Spinal cord (tissue), 10 donors: ENCODE measurements around the gene EXOSC1. TPM values are rescaled to one million over a fixed set of nuclear protein-coding genes. Genes with fewer than 3 reads are reported as not detected.

Experiments used
- DNase-seq, 6 donors: peaks; one replicate each; pipeline versions ENCODE4 v3.0.0 to v3.0.0-alpha.2; 2013 to 2015; ENCODE audit warnings: low spot score in 6 of 6, low read depth in 4 of 6
- H3K27ac ChIP-seq: one replicate; pipeline ENCODE4 v1.5.1; 2013; ENCODE audit warnings: low read depth, low read length, control low read depth
- H3K27me3 ChIP-seq: one replicate; pipeline ENCODE4 v1.6.1; 2013; ENCODE audit warnings: low read length; ENCODE audit not compliant: control insufficient read depth, insufficient read depth
- H3K36me3 ChIP-seq: one replicate; pipeline ENCODE4 v1.6.1; 2013; ENCODE audit warnings: low read length; ENCODE audit not compliant: control insufficient read depth, insufficient read depth
- H3K4me1 ChIP-seq: one replicate; pipeline ENCODE4 v1.6.1; 2013; ENCODE audit warnings: low read length; ENCODE audit not compliant: control insufficient read depth, insufficient read depth
- H3K4me3 ChIP-seq: one replicate; pipeline ENCODE4 v1.5.1; 2013; ENCODE audit warnings: low read depth, low read length, control low read depth
- H3K9me3 ChIP-seq: one replicate; pipeline ENCODE4 v1.6.1; 2013; ENCODE audit warnings: low read length; ENCODE audit not compliant: control insufficient read depth, insufficient read depth
- WGBS: methylation state at CpG from one replicate; pipeline ENCODE4 v1.1.5; 2013; ENCODE audit warnings: missing lambda C conversion rate; ENCODE audit not compliant: insufficient coverage; 5-methylcytosine and 5-hydroxymethylcytosine counted together
- polyA plus RNA-seq, 2 donors: library from polyadenylated mRNA; unstranded; fragments of 120-200 nt; gene quantifications; one replicate each; pipeline ENCODE4 v1.2.1, GENCODE V29; 2013; ENCODE audit not compliant: insufficient read length in 2 of 2
- total RNA-seq, 2 donors: library from RNA; depleted of rRNA in 1 of 2; stranded (reverse); fragments of 120-200 nt in 1 of 2; fragments of >200 nt in 1 of 2; gene quantifications; one replicate each; pipeline versions ENCODE4 v1.2.3 to v1.2.4, GENCODE V29; 2013 to 2014
- donor health status: healthy.

Gene EXOSC1
- total and polyA plus RNA-seq, 4 donors = 28.8 to 47.9 (median 33.9) TPM

- Histone ChIP-seq H3K9me3 (no peaks in the 10 kb centered on the region), H3K4me1 (peaks cover 21% of the 10 kb centered on the region), H3K27ac (no peak overlapping the region), H3K36me3 (peaks cover 43% of the 10 kb centered on the region), H3K4me3 (no peak overlapping the region), H3K27me3 (no peaks in the 10 kb centered on the region)
- no peak for DNase-seq
- no CpG with 5 or more reads among the region's 2 CpGs for WGBS
Measured at GRCh38 chr10:97450828-97451227, 5.0 kb upstream of the EXOSC1 start.

- H3K36me3 ChIP-seq = peaks cover 20% of the 10 kb centered on the region
- no peak for DNase-seq
- no peaks in the 10 kb centered on the region for H3K27me3 ChIP-seq
- H3K4me1 ChIP-seq = peaks cover 14% of the 10 kb centered on the region
- WGBS = under 1% methylated on average over 11 of the region's 13 CpGs
- no peaks in the 10 kb centered on the region for H3K9me3 ChIP-seq
- peak overlapping the region; percentile 98 for H3K4me3 ChIP-seq
- peak overlapping the region; percentile 69 for H3K27ac ChIP-seq
Measured at GRCh38 chr10:97445357-97445721, 467 bp downstream of the EXOSC1 start.

- WGBS = 100% methylated on average over 1 of the region's 1 CpG
- H3K9me3 ChIP-seq = no peaks in the 10 kb centered on the region
- DNase-seq = no peak
- H3K27ac ChIP-seq = no peak overlapping the region
- H3K4me1 ChIP-seq = peaks cover 14% of the 10 kb centered on the region
- H3K36me3 ChIP-seq = peaks cover 26% of the 10 kb centered on the region
- H3K4me3 ChIP-seq = peak overlapping the region; percentile 98
- no peaks in the 10 kb centered on the region for H3K27me3 ChIP-seq
Measured at GRCh38 chr10:97444212-97444611, 1.6 kb downstream of the EXOSC1 start.

DNA sequence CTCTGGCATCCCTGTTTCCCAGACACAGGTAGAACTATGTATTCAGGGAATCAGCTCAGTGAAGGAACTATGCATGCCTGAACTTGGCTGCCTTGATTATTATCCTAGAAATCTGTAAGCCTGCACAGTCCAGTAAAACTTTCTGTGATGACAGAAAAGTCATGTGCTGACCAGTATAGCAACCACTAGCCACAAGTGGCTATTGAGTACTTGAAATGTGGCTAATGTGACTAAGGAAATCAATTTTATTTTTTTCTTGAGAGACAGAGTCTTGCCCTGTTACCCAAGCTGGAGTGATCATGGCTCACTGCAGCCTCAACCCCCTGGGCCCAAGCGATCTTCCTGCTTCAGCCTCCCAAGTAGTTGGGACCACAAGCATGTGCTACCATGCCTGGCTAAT, 3.5 kb downstream of the EXOSC1 start:
- 100% methylated on average over 1 of the region's 1 CpG for WGBS
- H3K36me3 ChIP-seq = peaks cover 39% of the 10 kb centered on the region
- no peak for DNase-seq

DNA sequence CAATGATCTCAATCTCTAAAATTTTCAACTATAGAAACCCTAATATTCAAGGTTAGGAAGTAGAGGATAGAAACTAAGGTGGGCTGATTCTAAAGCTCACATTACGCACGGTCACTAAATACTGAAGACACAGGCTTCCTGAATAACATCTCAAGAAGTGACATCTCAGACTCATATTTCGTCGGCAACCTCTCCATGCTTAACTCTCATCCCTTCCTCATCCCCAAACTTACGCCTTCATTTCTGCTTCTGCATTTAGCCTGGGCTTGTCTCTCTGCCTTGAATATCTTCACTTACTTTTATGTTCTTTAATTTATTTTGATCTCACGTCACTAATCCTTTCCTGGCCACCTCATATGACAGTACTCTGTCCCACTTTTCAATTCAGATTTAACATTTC, 10.6 kb downstream of the EXOSC1 start:
- Histone ChIP-seq H3K4me1 (no peaks in the 10 kb centered on the region), H3K36me3 (peaks cover 61% of the 10 kb centered on the region), H3K4me3 (no peak overlapping the region), H3K9me3 (no peaks in the 10 kb centered on the region), H3K27ac (no peak overlapping the region), H3K27me3 (no peaks in the 10 kb centered on the region)
- WGBS = 96% methylated on average over 5 of the region's 6 CpGs
- no peak for DNase-seq

More for the DNA sequence above, 3.5 kb downstream of the EXOSC1 start:
- Histone ChIP-seq H3K9me3 (no peaks in the 10 kb centered on the region), H3K27ac (no peak overlapping the region), H3K27me3 (no peaks in the 10 kb centered on the region), H3K4me1 (peaks cover 9% of the 10 kb centered on the region), H3K4me3 (no peak overlapping the region)

DNA sequence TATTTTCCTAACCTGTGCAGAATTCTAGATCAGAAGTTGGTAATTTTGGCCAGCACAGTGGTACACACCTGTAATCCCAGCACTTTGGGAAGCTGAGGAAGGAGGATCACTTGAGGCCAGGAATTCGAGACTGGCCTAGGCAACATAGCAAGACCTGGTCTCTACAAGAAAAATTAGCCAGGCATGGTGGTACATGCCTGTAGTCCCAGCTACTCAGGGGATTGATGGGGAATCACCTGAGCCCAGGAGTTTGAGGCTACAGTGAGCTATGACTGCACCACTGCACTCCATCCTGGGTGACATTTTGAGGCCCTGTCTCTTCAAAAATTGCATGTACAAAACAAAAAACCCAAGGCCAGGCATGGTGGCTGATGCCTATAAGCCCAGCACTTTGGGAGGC, 11.2 kb downstream of the EXOSC1 start:
- H3K4me3 ChIP-seq = no peak overlapping the region
- H3K27me3 ChIP-seq = no peaks in the 10 kb centered on the region
- no peaks in the 10 kb centered on the region for H3K9me3 ChIP-seq
- no peaks in the 10 kb centered on the region for H3K4me1 ChIP-seq
- 89% methylated on average over 1 of the region's 1 CpG for WGBS
- H3K36me3 ChIP-seq = peaks cover 56% of the 10 kb centered on the region
- H3K27ac ChIP-seq = no peak overlapping the region
- DNase-seq = no peak

DNA sequence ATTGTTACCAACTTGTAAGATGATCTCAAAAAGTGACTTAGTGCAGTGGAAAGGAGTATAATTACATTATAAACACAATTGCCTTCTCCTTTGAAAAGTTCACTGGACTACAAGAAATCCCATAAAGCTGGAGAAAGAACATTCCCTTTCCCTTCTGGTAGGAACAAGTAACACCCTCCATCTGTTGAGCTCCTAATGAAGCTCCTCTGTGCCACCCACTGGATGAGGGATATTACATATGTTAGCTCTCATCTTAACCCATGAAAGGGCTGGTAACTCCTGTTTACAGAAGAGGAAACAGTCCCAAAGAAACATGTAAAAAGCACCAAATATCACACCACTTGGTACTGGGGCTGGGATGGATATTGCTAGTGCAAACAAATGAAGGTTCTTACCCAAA, 11.8 kb downstream of the EXOSC1 start:
- H3K4me1 ChIP-seq = no peaks in the 10 kb centered on the region
- peaks cover 54% of the 10 kb centered on the region for H3K36me3 ChIP-seq
- no peak overlapping the region for H3K27ac ChIP-seq
- no peak for DNase-seq
- H3K4me3 ChIP-seq = no peak overlapping the region
- no peaks in the 10 kb centered on the region for H3K27me3 ChIP-seq
- no peaks in the 10 kb centered on the region for H3K9me3 ChIP-seq

- H3K4me3 ChIP-seq = no peak overlapping the region
- no peaks in the 10 kb centered on the region for H3K9me3 ChIP-seq
- H3K27ac ChIP-seq = no peak overlapping the region
- H3K27me3 ChIP-seq = no peaks in the 10 kb centered on the region
- H3K36me3 ChIP-seq = peaks cover 23% of the 10 kb centered on the region
- WGBS = 5% methylated on average over 3 of the region's 4 CpGs
- peaks cover 23% of the 10 kb centered on the region for H3K4me1 ChIP-seq
- DNase-seq = peak in 1 of 6 donors; percentile 11
Measured at GRCh38 chr10:97428572-97428981, 17.2 kb downstream of the EXOSC1 start.

- peak in 2 of 6 donors; percentile 10 to 21 for DNase-seq
- Histone ChIP-seq H3K27me3 (no peaks in the 10 kb centered on the region), H3K4me3 (peak overlapping the region; percentile 85), H3K36me3 (peaks cover 24% of the 10 kb centered on the region), H3K4me1 (peaks cover 23% of the 10 kb centered on the region), H3K9me3 (no peaks in the 10 kb centered on the region), H3K27ac (no peak overlapping the region)
- 3% methylated on average over 5 of the region's 9 CpGs for WGBS
Measured at GRCh38 chr10:97427571-97428179, 18.1 kb downstream of the EXOSC1 start.

GRCh38 chr10:97426776-97427570, 18.8 kb downstream of the EXOSC1 start:
- peaks cover 20% of the 10 kb centered on the region for H3K36me3 ChIP-seq
- H3K4me1 ChIP-seq = peaks cover 23% of the 10 kb centered on the region
- WGBS = 2% methylated on average over 28 of the region's 34 CpGs
- no peaks in the 10 kb centered on the region for H3K9me3 ChIP-seq
- no peaks in the 10 kb centered on the region for H3K27me3 ChIP-seq
- peak overlapping the region; percentile 79 for H3K27ac ChIP-seq
- H3K4me3 ChIP-seq = peak overlapping the region; percentile 85
- peak in 2 of 6 donors; percentile 19 to 23 for DNase-seq
